Liver (tissue), 9 donors: ENCODE measurements around the gene LENG9. TPM values are rescaled to one million over a fixed set of nuclear protein-coding genes. Genes with fewer than 3 reads are reported as not detected.

Experiments used
- DNase-seq: peaks from one replicate; pipeline ENCODE4 v3.0.0-alpha.2; 2017; ENCODE audit warnings: low spot score
- H3K27ac ChIP-seq, 2 donors: one replicate each; pipeline ENCODE4 v1.7.0; 2013; ENCODE audit warnings: inconsistent platforms in 2 of 2, low read length in 2 of 2, control low read depth in 1 of 2, low read depth in 1 of 2, mild to moderate bottlenecking in 1 of 2
- H3K27me3 ChIP-seq, 4 donors: one replicate each; pipeline versions ENCODE4 v1.6.1 to v1.7.0; 2013; ENCODE audit warnings: low read length in 3 of 4, inconsistent platforms in 1 of 4, mild to moderate bottlenecking in 1 of 4, moderate library complexity in 1 of 4; ENCODE audit not compliant: control insufficient read depth in 4 of 4, insufficient read depth in 4 of 4
- H3K36me3 ChIP-seq, 4 donors: one replicate each; pipeline versions ENCODE4 v1.6.1 to v1.7.0; 2013; ENCODE audit warnings: low read length in 3 of 4, mild to moderate bottlenecking in 3 of 4, low read depth in 1 of 4, moderate library complexity in 1 of 4; ENCODE audit not compliant: control insufficient read depth in 4 of 4, insufficient read depth in 3 of 4
- H3K4me1 ChIP-seq, 4 donors: one replicate each; pipeline versions ENCODE4 v1.6.1 to v1.7.0; 2013; ENCODE audit warnings: low read length in 3 of 4, mild to moderate bottlenecking in 3 of 4, moderate library complexity in 1 of 4; ENCODE audit not compliant: control insufficient read depth in 4 of 4, insufficient read depth in 4 of 4
- H3K4me3 ChIP-seq, 3 donors: one replicate each; pipeline versions ENCODE4 v1.6.1 to v1.7.0; 2013; ENCODE audit warnings: low read length in 3 of 3, control low read depth in 1 of 3, low read depth in 1 of 3, mild to moderate bottlenecking in 1 of 3
- H3K9ac ChIP-seq, 2 donors: one replicate each; pipeline ENCODE4 v1.7.0; 2013; ENCODE audit warnings: low read length in 2 of 2, mild to moderate bottlenecking in 2 of 2, moderate library complexity in 2 of 2, control low read depth in 1 of 2, low read depth in 1 of 2
- H3K9me3 ChIP-seq, 4 donors: one replicate each; pipeline versions ENCODE4 v1.6.1 to v1.7.0; 2013; ENCODE audit warnings: low read length in 3 of 4; ENCODE audit not compliant: control insufficient read depth in 4 of 4
- EGR1 ChIP-seq, 2 donors: IDR thresholded peaks; 2 replicates each; pipeline ENCODE4 v1.6.1; 2016 to 2018; ENCODE audit warnings: antibody characterized with exemption in 2 of 2, low read depth in 2 of 2
- FOXA1 ChIP-seq: IDR thresholded peaks from 2 replicates; pipeline ENCODE4 v1.6.1; 2016; ENCODE audit warnings: antibody characterized with exemption
- FOXA2 ChIP-seq: IDR thresholded peaks from 2 replicates; pipeline ENCODE4 v1.6.1; 2016; ENCODE audit warnings: antibody characterized with exemption
- GABPA ChIP-seq, 2 donors: IDR thresholded peaks in 1 of 2; conservative IDR thresholded peaks in 1 of 2; 2 replicates each; pipeline ENCODE4 v1.6.1; 2016; ENCODE audit warnings: antibody characterized with exemption in 2 of 2, mild to moderate bottlenecking in 1 of 2, moderate library complexity in 1 of 2
- HNF4A ChIP-seq, 2 donors: conservative IDR thresholded peaks; 2 replicates each; pipeline ENCODE4 v1.6.1; 2016; ENCODE audit warnings: antibody characterized with exemption in 2 of 2, mild to moderate bottlenecking in 2 of 2
- HNF4G ChIP-seq: IDR thresholded peaks from 2 replicates; pipeline ENCODE4 v1.6.1; 2016; ENCODE audit warnings: antibody characterized with exemption
- NR2F2 ChIP-seq: IDR thresholded peaks from 2 replicates; pipeline ENCODE4 v1.6.1; 2016; ENCODE audit warnings: antibody characterized with exemption
- RXRA ChIP-seq, 2 donors: IDR thresholded peaks; 2 replicates each; pipeline ENCODE4 v1.6.1; 2017 to 2018; ENCODE audit warnings: antibody characterized with exemption in 2 of 2, mild to moderate bottlenecking in 1 of 2
- SP1 ChIP-seq: IDR thresholded peaks from 2 replicates; pipeline ENCODE4 v1.6.1; 2018; ENCODE audit warnings: antibody characterized with exemption, mild to moderate bottlenecking
- YY1 ChIP-seq: IDR thresholded peaks from 2 replicates; pipeline ENCODE4 v1.6.1; 2016; ENCODE audit warnings: antibody characterized with exemption, mild to moderate bottlenecking
- WGBS: extraction: QIAGEN DNeasy Blood & Tissue Kit; methylation state at CpG from one replicate; pipeline ENCODE4 v1.1.7; 2013; 5-methylcytosine and 5-hydroxymethylcytosine counted together
- polyA plus RNA-seq, 2 donors: library from polyadenylated mRNA; stranded (reverse) in 1 of 2; unstranded in 1 of 2; fragments of 200-250 nt in 1 of 2; fragments of >200 nt in 1 of 2; fragmentation: Nextera tagmentation in 1 of 2; extraction: Ambion mirVana in 1 of 2; gene quantifications; one replicate each; pipeline versions ENCODE4 v1.2.1 to v1.2.3, GENCODE V29; 2013 to 2015
- total RNA-seq, 2 donors: library from RNA; depleted of rRNA; stranded (reverse); fragments of >200 nt; gene quantifications; one replicate each; pipeline ENCODE4 v1.2.3, GENCODE V29; 2014
- TF ChIP-seq, protein P1 (sequence below): fragments of 150-350 bp; IDR thresholded peaks from 2 replicates; pipeline ENCODE4 v1.5.1; 2017; ENCODE audit warnings: improper control_type of control experiment, low read depth, low read length; ENCODE audit not compliant: missing input control
- TF ChIP-seq, protein P2 (sequence below): IDR thresholded peaks from 2 replicates; pipeline ENCODE4 v1.6.1; 2016; ENCODE audit warnings: antibody characterized with exemption, mild to moderate bottlenecking
- TF ChIP-seq, protein P3 (sequence below): IDR thresholded peaks from 2 replicates; pipeline ENCODE4 v1.6.1; 2016; ENCODE audit warnings: antibody characterized with exemption
- TF ChIP-seq, protein P4 (sequence below): IDR thresholded peaks from 2 replicates; pipeline ENCODE4 v1.6.1; 2016; ENCODE audit warnings: antibody characterized with exemption
- TF ChIP-seq, protein P5 (sequence below): IDR thresholded peaks from 2 replicates; pipeline ENCODE4 v1.6.1; 2016; ENCODE audit warnings: antibody characterized with exemption
- donor health status: healthy.
- donor health status: healthy.
- donor health status: healthy.
- donor health status: healthy.
- donor health status: healthy.

The LENG9 gene
- total and polyA plus RNA-seq, 4 donors: 0.19 to 6.9 (median 2.0) TPM

DNA sequence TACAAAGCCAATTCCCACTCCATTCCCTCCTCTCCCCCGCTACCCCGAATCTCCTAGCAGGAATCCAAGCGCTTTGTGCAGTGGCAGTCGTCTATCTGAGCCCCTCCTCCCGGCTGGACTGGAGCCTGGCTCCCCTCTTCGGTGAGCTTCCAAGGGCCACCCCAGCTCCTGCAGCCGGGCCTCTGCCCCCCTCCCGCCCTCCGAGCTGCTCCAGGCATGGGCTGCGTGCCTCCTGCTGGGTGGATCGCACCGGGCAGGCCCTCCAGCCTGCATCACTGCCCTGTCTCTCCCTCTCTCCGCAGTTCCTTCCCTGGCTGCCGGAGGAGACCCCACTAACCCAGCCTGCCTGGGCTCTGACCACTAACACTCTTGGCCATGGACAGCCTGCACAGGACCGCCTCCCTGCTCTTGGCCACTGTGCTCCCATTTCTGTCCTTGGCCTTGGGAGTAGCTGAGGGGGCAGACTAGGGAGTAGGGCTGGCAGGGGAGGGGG lies 27.5 kb downstream of the LENG9 start:
- 49% methylated on average over 15 of the region's 15 CpGs for WGBS
- Histone ChIP-seq H3K4me3 (no peak overlapping the region), H3K27me3 (no peaks in the 10 kb centered on the region), H3K27ac (no peak overlapping the region), H3K36me3 (peaks cover 0 to 4% (median 0%) of the 10 kb centered on the region in 4 donors), H3K9me3 (no peaks in the 10 kb centered on the region), H3K9ac (no peak overlapping the region), H3K4me1 (peaks cover 0 to 7% (median 6%) of the 10 kb centered on the region in 4 donors)
- DNase-seq: no peak
- TF ChIP-seq, protein P1, sequence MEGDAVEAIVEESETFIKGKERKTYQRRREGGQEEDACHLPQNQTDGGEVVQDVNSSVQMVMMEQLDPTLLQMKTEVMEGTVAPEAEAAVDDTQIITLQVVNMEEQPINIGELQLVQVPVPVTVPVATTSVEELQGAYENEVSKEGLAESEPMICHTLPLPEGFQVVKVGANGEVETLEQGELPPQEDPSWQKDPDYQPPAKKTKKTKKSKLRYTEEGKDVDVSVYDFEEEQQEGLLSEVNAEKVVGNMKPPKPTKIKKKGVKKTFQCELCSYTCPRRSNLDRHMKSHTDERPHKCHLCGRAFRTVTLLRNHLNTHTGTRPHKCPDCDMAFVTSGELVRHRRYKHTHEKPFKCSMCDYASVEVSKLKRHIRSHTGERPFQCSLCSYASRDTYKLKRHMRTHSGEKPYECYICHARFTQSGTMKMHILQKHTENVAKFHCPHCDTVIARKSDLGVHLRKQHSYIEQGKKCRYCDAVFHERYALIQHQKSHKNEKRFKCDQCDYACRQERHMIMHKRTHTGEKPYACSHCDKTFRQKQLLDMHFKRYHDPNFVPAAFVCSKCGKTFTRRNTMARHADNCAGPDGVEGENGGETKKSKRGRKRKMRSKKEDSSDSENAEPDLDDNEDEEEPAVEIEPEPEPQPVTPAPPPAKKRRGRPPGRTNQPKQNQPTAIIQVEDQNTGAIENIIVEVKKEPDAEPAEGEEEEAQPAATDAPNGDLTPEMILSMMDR: no peak
- TF ChIP-seq EGR1 (IDR thresholded peaks at IDR 0.05; ENCODE audit: low read depth in 2 of 2) (no peak), SP1 (no peak), FOXA2 (no peak)
- TF ChIP-seq, protein P2, sequence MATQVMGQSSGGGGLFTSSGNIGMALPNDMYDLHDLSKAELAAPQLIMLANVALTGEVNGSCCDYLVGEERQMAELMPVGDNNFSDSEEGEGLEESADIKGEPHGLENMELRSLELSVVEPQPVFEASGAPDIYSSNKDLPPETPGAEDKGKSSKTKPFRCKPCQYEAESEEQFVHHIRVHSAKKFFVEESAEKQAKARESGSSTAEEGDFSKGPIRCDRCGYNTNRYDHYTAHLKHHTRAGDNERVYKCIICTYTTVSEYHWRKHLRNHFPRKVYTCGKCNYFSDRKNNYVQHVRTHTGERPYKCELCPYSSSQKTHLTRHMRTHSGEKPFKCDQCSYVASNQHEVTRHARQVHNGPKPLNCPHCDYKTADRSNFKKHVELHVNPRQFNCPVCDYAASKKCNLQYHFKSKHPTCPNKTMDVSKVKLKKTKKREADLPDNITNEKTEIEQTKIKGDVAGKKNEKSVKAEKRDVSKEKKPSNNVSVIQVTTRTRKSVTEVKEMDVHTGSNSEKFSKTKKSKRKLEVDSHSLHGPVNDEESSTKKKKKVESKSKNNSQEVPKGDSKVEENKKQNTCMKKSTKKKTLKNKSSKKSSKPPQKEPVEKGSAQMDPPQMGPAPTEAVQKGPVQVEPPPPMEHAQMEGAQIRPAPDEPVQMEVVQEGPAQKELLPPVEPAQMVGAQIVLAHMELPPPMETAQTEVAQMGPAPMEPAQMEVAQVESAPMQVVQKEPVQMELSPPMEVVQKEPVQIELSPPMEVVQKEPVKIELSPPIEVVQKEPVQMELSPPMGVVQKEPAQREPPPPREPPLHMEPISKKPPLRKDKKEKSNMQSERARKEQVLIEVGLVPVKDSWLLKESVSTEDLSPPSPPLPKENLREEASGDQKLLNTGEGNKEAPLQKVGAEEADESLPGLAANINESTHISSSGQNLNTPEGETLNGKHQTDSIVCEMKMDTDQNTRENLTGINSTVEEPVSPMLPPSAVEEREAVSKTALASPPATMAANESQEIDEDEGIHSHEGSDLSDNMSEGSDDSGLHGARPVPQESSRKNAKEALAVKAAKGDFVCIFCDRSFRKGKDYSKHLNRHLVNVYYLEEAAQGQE: no peak
- TF ChIP-seq, protein P3, sequence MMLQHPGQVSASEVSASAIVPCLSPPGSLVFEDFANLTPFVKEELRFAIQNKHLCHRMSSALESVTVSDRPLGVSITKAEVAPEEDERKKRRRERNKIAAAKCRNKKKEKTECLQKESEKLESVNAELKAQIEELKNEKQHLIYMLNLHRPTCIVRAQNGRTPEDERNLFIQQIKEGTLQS: no peak

DNA sequence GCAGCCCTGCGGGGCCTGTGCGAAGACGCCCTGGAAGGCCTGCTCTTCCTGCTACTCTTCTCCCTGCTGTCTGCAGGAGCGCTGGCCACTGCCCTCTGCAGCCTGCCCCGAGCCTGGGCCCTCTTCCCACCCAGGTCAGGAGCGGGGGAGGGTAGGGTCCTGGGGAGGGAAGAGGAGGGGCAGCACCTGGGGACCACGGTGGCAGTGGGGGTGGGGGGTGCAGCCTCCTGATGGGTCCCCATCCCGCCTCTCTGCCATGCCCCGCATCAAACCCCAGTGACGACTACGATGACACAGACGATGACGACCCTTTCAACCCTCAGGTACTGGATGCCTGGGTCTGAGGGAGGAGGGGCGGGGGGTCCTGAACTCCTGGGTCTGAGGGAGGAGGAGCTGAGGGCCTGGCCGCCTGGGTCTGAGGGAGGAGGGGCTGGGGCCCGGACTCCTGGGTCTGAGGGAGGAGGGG lies 28.0 kb downstream of the LENG9 start:
- no peak overlapping the region for H3K9ac ChIP-seq
- H3K4me1 ChIP-seq: peaks cover 1 to 11% (median 9%) of the 10 kb centered on the region in 4 donors
- no peak overlapping the region for H3K4me3 ChIP-seq
- whole genome bisulfite sequencing: 31% methylated on average over 16 of the region's 16 CpGs
- no peak overlapping the region for H3K27ac ChIP-seq
- H3K27me3 ChIP-seq: no peaks in the 10 kb centered on the region
- no peak for DNase-seq
- peaks cover 0 to under 1% (median 0%) of the 10 kb centered on the region in 4 donors for H3K36me3 ChIP-seq
- TF ChIP-seq, protein P4, sequence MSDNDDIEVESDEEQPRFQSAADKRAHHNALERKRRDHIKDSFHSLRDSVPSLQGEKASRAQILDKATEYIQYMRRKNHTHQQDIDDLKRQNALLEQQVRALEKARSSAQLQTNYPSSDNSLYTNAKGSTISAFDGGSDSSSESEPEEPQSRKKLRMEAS: no peak
- TF ChIP-seq YY1 (no peak), RXRA (IDR thresholded peaks at IDR 0.05) (no peak), SP1 (no peak), HNF4A (conservative IDR thresholded peaks at IDR 0.05) (no peak), GABPA (IDR thresholded peaks at IDR 0.05 in 1 of 2, conservative IDR thresholded peaks at IDR 0.05 in 1 of 2) (no peak), HNF4G (no peak), NR2F2 (no peak), FOXA1 (no peak)
- TF ChIP-seq, protein P1: no peak
- TF ChIP-seq, protein P3: no peak
- TF ChIP-seq, protein P5, sequence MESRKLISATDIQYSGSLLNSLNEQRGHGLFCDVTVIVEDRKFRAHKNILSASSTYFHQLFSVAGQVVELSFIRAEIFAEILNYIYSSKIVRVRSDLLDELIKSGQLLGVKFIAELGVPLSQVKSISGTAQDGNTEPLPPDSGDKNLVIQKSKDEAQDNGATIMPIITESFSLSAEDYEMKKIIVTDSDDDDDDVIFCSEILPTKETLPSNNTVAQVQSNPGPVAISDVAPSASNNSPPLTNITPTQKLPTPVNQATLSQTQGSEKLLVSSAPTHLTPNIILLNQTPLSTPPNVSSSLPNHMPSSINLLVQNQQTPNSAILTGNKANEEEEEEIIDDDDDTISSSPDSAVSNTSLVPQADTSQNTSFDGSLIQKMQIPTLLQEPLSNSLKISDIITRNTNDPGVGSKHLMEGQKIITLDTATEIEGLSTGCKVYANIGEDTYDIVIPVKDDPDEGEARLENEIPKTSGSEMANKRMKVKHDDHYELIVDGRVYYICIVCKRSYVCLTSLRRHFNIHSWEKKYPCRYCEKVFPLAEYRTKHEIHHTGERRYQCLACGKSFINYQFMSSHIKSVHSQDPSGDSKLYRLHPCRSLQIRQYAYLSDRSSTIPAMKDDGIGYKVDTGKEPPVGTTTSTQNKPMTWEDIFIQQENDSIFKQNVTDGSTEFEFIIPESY: no peak
- TF ChIP-seq, protein P2: no peak
- no peaks in the 10 kb centered on the region for H3K9me3 ChIP-seq
